ENCODE measurements around the gene FBXO42. TPM values are rescaled to one million over a fixed set of nuclear protein-coding genes. Genes with fewer than 3 reads are reported as not detected.

Gene FBXO42
- total RNA-seq, 2 experiments from 2014 or later, result 14.3 to 18.1 TPM

DNA sequence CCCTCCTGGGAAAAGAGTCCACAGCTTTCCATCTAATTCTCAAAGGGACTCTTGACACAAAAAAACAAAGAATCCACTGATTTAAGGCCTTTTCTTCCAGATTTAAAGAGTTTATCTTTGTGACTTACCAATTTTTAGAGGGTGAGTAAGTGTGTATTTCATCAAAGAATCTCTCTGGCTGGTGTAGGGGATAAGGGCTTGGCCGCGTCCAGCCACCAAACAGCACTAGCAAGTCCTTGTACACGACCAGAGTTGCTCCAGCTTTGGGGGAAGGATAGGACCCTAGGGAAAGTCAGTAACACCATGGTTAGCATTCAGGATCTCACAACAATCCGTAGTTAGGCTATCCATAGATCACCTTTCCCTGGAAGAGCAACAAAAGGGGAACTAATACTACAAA lies 95.8 kb downstream of the FBXO42 start:
- H3K4me3 Mint-ChIP-seq, result no peak overlapping the region
- H3K27me3 Mint-ChIP-seq, result no peaks in the 10 kb centered on the region
- intact Hi-C loops (cut with DNase I, micrococcal nuclease), result no loop called here
- no peaks in the 10 kb centered on the region for H3K4me1 Mint-ChIP-seq
- ChIA-PET CTCF (no interaction called here), POLR2A (no interaction called here)
- ATAC-seq, result no peak
- DNase-seq, result no peak
- no peak overlapping the region for H3K27ac Mint-ChIP-seq
- H3K36me3 Mint-ChIP-seq (ENCODE audit: low read depth), result peaks cover 13% of the 10 kb centered on the region
- no peaks in the 10 kb centered on the region for H3K9me3 Mint-ChIP-seq (ENCODE audit: low read depth)

DNA sequence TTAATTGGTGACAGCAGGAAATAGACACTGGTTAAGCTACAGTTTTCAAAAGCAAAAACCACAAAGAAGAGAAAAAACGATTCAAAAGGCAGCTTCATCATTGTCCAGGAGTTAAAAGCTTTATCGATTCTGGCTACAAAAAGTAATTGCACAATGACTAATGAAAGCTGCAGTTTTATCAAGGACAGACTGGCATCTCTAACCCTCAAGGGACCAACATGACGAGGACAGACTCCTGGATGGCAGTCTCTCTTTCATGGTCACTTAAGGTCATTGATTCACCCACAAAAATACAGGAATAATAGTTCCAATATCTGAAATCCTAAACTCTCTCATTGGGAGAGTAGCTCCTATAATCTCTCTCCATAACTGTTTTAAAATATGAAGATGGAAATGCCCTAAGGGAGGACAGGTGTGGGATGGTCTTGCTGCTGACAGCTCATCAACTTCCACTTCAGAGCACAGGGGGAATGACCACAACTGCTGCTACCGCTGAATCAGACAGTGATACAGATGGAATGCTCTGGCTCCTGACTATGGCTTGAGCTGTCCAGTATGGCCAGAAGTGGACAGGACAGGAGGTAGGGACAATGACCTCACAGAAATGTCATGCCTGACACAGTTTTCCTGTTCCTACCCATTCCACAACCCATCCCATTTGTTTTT lies 97.9 kb downstream of the FBXO42 start:
- Mint-ChIP-seq H3K4me1 (peaks cover 12% of the 10 kb centered on the region), H3K4me3 (no peak overlapping the region), H3K9me3 (ENCODE audit: low read depth) (no peaks in the 10 kb centered on the region), H3K27ac (no peak overlapping the region), H3K27me3 (no peaks in the 10 kb centered on the region), H3K36me3 (ENCODE audit: low read depth) (peaks cover 15% of the 10 kb centered on the region)
- DNase-seq (no peak), ATAC-seq (no peak)
- intact Hi-C loops (cut with DNase I, micrococcal nuclease), result no loop called here
- ChIA-PET POLR2A (no interaction called here), CTCF (interaction anchor here (0.6 to 2.4 kb wide), 4 partner anchors 8 to 34 kb away, joined by 3 to 14 read pairs (median 4); no protein-coding TSS in a partner anchor)

DNA sequence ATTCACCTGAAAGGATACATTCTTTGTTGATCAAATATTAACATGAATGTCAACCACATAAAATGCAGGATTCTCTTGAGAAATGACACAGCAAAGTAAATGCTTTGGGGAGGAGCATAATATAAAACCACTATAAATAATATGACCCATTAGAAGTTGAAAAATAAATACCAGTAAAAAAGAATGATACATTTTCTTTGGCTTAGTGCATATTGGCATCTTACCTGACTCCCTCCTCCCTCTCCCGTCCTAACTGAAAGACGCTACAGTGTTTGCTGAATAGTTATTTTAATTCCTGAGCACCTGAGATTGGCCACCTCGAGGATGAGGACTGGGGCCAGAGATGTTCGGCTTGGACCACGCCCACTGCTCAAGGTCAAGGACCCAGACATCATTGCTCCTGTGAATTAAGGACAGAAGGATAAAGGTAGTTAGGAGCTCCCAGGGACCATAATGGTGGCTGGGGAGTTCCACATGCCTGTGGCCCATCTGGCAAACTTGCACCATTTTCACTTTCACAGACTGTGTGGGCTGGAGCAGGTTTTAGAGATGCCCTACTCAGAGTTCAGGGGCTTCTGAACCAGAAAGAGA lies 98.9 kb downstream of the FBXO42 start:
- no peak for ATAC-seq
- H3K36me3 Mint-ChIP-seq (ENCODE audit: low read depth), result peaks cover 15% of the 10 kb centered on the region
- intact Hi-C loops (cut with DNase I, micrococcal nuclease), result no loop called here
- CTCF ChIA-PET, result interaction anchor here (0.6 to 2.4 kb wide), 4 partner anchors 8 to 35 kb away, joined by 3 to 14 read pairs (median 4); no protein-coding TSS in a partner anchor
- no peak for DNase-seq
- no peak overlapping the region for H3K27ac Mint-ChIP-seq
- no peak overlapping the region for H3K4me3 Mint-ChIP-seq
- peaks cover 21% of the 10 kb centered on the region for H3K4me1 Mint-ChIP-seq
- POLR2A ChIA-PET, result no interaction called here
- no peaks in the 10 kb centered on the region for H3K27me3 Mint-ChIP-seq
- no peaks in the 10 kb centered on the region for H3K9me3 Mint-ChIP-seq (ENCODE audit: low read depth)

DNA sequence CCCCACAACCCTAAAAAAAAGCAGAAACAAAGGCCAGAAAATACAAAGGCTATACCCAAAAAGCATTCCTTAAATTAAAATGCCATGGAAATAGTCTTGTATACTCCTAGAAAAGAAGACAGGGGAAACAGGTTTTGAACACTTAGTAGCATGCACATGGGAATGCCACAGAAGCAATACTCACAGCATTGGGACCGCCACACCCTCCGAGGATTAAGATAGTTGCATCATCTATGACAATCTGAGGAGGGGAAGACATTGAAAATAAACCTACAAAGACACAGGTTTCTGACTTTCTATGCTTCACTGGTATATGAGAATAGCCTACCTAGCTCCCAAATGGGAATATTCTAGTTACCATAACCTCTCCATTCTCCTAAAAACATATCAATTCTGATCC lies 99.4 kb downstream of the FBXO42 start:
- H3K9me3 Mint-ChIP-seq (ENCODE audit: low read depth), result no peaks in the 10 kb centered on the region
- no peak overlapping the region for H3K4me3 Mint-ChIP-seq
- POLR2A ChIA-PET, result no interaction called here
- intact Hi-C loops (cut with DNase I, micrococcal nuclease), result no loop called here
- DNase-seq (no peak), ATAC-seq (no peak)
- no peaks in the 10 kb centered on the region for H3K27me3 Mint-ChIP-seq
- H3K36me3 Mint-ChIP-seq (ENCODE audit: low read depth), result peaks cover 15% of the 10 kb centered on the region
- CTCF ChIA-PET, result interaction anchor here (2.4 kb wide), 1 partner anchor 9 kb away, joined by 14 read pairs; no protein-coding TSS in a partner anchor
- H3K4me1 Mint-ChIP-seq, result peaks cover 21% of the 10 kb centered on the region
- no peak overlapping the region for H3K27ac Mint-ChIP-seq

DNA sequence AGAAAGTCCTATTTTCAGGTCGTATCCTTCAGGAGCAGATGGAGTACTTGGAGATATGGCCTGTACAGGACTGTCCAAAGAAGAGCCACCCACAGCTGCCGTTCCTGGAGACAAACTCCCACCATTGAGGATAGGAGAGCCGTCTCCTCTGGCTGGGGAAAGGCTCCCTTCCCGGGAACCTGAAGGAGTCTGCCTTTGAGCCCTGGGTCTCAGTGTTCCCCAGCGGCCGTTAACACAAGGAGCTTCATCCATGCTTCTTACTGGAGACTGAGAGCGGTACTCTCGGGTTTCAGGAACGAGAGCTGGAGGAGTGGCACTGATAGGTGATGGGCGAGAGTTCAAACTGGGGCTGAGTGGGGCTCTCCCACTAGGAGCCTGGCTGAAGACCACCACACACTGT lies 100.9 kb downstream of the FBXO42 start:
- no peak overlapping the region for H3K27ac Mint-ChIP-seq
- CTCF ChIA-PET, result interaction anchor here (0.8 kb wide), 1 partner anchor 10 kb away, joined by 3 read pairs; no protein-coding TSS in a partner anchor
- POLR2A ChIA-PET, result no interaction called here
- DNase-seq (no peak), ATAC-seq (no peak)
- no peak overlapping the region for H3K4me3 Mint-ChIP-seq
- no peaks in the 10 kb centered on the region for H3K27me3 Mint-ChIP-seq
- peaks cover 14% of the 10 kb centered on the region for H3K36me3 Mint-ChIP-seq (ENCODE audit: low read depth)
- no peaks in the 10 kb centered on the region for H3K9me3 Mint-ChIP-seq (ENCODE audit: low read depth)
- intact Hi-C loops (cut with DNase I, micrococcal nuclease), result no loop called here
- peaks cover 21% of the 10 kb centered on the region for H3K4me1 Mint-ChIP-seq

DNA sequence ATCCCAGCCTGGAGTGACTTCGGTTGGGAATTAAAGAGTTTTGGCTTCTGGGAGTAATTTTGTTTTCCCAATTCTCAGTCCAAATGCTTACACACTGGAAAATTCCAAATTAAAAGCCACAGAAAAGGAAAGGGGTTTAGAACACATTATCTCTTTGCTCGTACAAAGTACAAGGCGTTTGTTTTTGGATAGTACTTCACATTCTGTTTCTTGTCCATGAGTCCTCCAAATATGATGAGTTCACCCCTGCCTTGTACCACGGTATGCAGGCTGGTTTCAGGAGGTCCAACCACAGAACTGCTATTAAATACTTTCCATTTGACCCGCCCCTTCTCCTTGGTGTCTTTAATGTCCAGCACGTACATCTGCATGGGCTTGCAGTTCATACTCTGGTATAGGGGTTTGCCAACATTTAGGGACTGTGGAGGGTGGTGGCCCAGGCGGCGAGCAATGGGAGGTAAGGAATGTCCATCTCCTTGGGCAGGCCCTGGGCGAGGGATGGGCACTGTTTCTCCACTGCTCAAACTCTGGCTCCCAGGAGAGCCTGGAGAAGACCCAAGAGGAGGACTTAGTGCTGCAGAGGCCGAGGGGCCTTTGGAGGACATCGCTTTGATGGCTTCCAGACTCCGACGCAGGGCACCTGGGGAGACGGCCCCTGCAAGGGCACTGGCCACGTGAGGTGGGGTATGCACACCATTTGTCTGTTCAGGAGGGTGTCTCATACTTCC lies 101.6 kb downstream of the FBXO42 start:
- intact Hi-C loops (cut with DNase I, micrococcal nuclease), result no loop called here
- no peak overlapping the region for H3K4me3 Mint-ChIP-seq
- ChIA-PET POLR2A (no interaction called here), CTCF (no interaction called here)
- H3K36me3 Mint-ChIP-seq (ENCODE audit: low read depth), result peaks cover 14% of the 10 kb centered on the region
- H3K4me1 Mint-ChIP-seq, result peaks cover 21% of the 10 kb centered on the region
- no peaks in the 10 kb centered on the region for H3K9me3 Mint-ChIP-seq (ENCODE audit: low read depth)
- ATAC-seq (no peak), DNase-seq (no peak)
- H3K27ac Mint-ChIP-seq, result no peak overlapping the region
- no peaks in the 10 kb centered on the region for H3K27me3 Mint-ChIP-seq

DNA sequence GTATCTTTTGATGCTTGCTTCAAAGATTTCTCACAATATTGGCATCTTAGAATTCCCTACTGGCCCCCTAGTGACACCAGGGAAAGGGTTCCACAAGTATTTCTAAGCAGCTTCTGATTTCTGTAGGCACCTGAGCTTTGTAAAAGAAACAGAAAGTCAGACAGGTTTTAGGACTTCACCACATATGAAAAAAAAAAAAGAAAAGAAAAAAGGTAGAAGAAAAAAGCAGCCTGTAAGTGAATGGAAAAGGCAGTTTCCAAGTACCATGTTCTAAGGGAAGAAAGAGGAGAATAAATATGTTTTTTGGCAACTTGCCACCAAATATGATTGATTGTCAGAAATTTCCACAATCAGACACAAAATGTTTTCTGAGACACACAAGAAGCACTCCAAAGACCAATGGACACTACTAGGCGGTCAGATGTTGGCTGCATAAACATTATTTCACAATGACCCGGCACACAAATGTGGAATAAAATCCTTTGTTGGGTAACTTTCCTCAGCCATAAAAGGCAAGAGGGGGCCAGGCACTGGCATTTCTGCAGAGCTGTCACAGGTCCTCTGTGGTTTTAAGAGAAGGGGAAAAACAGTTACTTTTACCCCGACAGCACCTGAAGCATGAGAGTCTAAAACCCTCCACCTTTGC lies 102.6 kb downstream of the FBXO42 start:
- Mint-ChIP-seq H3K4me1 (peaks cover 21% of the 10 kb centered on the region), H3K27me3 (no peaks in the 10 kb centered on the region), H3K4me3 (no peak overlapping the region), H3K27ac (no peak overlapping the region), H3K36me3 (ENCODE audit: low read depth) (peaks cover 14% of the 10 kb centered on the region), H3K9me3 (ENCODE audit: low read depth) (no peaks in the 10 kb centered on the region)
- POLR2A ChIA-PET, result no interaction called here
- ATAC-seq (no peak), DNase-seq (no peak)
- CTCF ChIA-PET, result no interaction called here
- intact Hi-C loops (cut with DNase I, micrococcal nuclease), result no loop called here

DNA sequence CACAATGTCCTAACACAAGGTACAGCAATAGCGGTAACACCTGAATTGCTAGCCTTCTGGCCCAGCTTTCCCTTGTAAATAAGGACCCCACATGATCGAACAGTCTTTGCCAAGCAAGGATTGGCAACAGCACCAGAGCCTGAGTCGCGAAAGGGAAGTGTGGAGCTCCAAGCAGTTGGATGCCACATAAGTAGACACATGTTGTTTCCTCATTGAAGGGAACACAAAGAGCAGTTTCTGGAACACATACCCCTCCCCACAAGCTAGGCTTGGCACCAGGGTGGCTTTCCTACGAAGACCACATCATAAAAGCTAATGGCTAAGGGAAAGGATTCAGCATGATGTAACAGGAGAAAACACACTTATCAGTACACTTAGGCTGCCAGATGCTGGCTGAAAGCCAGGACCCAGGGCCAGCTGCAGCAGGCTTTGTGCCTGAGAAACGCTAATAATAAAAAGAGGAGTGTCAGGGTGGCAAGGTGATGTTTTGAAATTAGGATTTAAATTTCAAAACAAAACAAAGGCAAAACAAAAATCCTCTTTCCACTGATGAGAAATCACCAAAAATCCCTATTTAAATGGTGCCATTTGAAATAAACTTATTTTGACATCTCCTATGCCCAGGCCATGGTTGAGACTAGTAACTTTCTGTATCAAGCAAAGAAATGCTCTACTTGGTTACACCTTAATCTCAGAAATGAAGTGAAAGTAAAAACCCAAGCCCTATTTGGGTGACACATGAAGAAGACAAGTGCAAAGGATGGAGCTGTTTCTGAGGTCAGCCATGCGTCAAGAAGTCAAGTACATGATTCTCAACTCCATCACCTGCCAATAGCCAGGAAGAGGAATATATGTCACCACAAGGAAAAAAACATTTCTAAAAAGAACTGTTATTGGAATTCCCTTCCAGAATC lies 103.4 kb downstream of the FBXO42 start:
- DNase-seq, result no peak
- Mint-ChIP-seq H3K27me3 (no peaks in the 10 kb centered on the region), H3K27ac (peak overlapping the region; percentile 73), H3K36me3 (ENCODE audit: low read depth) (peaks cover 14% of the 10 kb centered on the region), H3K9me3 (ENCODE audit: low read depth) (no peaks in the 10 kb centered on the region), H3K4me3 (no peak overlapping the region), H3K4me1 (peaks cover 24% of the 10 kb centered on the region)
- intact Hi-C loops (cut with DNase I, micrococcal nuclease), result no loop called here
- ATAC-seq, result peak; percentile 61
- ChIA-PET POLR2A (no interaction called here), CTCF (interaction anchor here (1.5 to 1.6 kb wide), 3 partner anchors 11 to 166 kb away, joined by 4 to 7 read pairs (median 6); no protein-coding TSS in a partner anchor)

DNA sequence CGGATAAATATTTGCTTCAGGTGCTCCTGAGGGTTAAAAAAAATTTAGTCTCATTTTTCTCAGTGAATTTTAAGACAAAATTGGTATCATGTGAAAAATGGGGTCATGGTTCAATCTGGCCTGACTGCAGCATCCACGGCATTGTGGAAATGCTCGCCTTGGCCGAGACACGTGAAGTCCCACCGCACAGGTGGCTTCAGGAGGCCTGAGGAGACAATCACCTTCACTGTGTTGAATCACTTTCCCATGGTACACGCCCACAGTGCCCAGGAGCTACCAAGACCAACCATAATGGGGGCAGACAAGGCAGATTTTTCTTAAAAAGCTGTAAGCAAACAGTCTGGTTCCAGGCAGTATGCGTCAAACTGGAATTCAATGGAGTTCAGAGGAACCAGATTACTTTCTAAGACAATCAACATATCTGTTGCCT lies 104.3 kb downstream of the FBXO42 start:
- CTCF ChIA-PET, result interaction anchor here (0.6 to 1.6 kb wide), 5 partner anchors 10 to 388 kb away, joined by 3 to 7 read pairs (median 4); no protein-coding TSS in a partner anchor
- no peak overlapping the region for H3K27ac Mint-ChIP-seq
- intact Hi-C loops (cut with DNase I, micrococcal nuclease), result no loop called here
- DNase-seq (no peak), ATAC-seq (no peak)
- no peak overlapping the region for H3K4me3 Mint-ChIP-seq
- H3K4me1 Mint-ChIP-seq, result peaks cover 24% of the 10 kb centered on the region
- no peaks in the 10 kb centered on the region for H3K9me3 Mint-ChIP-seq (ENCODE audit: low read depth)
- H3K36me3 Mint-ChIP-seq (ENCODE audit: low read depth), result peaks cover 12% of the 10 kb centered on the region
- POLR2A ChIA-PET, result no interaction called here
- no peaks in the 10 kb centered on the region for H3K27me3 Mint-ChIP-seq

DNA sequence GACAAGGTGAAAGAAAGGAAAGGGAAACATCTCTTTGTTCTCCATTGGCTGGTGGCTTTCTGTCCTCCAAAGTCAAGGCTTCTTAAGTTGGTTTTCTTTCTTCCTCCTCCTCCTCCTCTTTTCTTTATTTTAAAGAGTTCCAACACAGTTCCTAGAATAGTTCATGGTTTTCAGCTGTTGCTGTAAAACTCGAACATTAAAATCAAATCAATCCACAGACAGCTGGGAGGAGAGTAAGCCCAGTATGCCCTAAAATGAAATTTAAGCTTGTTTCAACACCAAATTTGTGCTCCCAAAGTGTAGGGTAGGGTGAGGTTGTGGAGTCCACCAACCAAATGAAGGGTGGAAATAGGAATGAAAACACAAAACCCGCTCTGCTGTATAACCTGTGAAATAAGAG lies 104.8 kb downstream of the FBXO42 start:
- DNase-seq (no peak), ATAC-seq (no peak)
- Mint-ChIP-seq H3K27ac (peak overlapping the region; percentile 69), H3K4me3 (no peak overlapping the region), H3K9me3 (ENCODE audit: low read depth) (no peaks in the 10 kb centered on the region), H3K4me1 (peaks cover 24% of the 10 kb centered on the region), H3K36me3 (ENCODE audit: low read depth) (peaks cover 11% of the 10 kb centered on the region), H3K27me3 (no peaks in the 10 kb centered on the region)
- CTCF ChIA-PET, result interaction anchor here (0.6 to 1.6 kb wide), 6 partner anchors 10 to 389 kb away, joined by 3 to 7 read pairs (median 4); no protein-coding TSS in a partner anchor
- POLR2A ChIA-PET, result no interaction called here
- intact Hi-C loops (cut with DNase I, micrococcal nuclease), result no loop called here

DNA sequence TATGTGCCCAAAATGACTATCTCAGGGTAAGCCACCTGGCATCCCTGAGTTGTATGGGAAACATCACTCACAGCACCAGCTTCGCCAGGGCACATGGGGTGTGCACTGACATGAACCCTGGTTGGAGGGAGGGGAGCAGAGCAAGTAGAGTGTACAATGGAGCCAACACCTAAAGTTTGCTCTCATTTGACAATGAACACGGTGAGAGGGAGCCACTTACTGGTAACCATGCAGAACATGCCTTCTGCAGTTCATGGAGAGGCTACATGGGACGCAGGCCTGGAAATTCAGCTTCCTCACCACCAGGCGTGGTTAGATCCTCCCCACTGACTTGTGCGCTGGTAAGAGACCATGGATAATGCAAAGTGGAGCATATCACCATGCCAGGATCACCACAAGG lies 105.3 kb downstream of the FBXO42 start:
- no peaks in the 10 kb centered on the region for H3K27me3 Mint-ChIP-seq
- ATAC-seq (no peak), DNase-seq (no peak)
- no peak overlapping the region for H3K4me3 Mint-ChIP-seq
- CTCF ChIA-PET, result interaction anchor here (1.0 to 1.5 kb wide), 2 partner anchors 12 to 168 kb away, joined by 3 to 4 read pairs; no protein-coding TSS in a partner anchor
- intact Hi-C loops (cut with DNase I, micrococcal nuclease), result no loop called here
- POLR2A ChIA-PET, result no interaction called here
- no peaks in the 10 kb centered on the region for H3K9me3 Mint-ChIP-seq (ENCODE audit: low read depth)
- peaks cover 24% of the 10 kb centered on the region for H3K4me1 Mint-ChIP-seq
- peaks cover 6% of the 10 kb centered on the region for H3K36me3 Mint-ChIP-seq (ENCODE audit: low read depth)
- H3K27ac Mint-ChIP-seq, result peak overlapping the region; percentile 8

Measured in activated CD4-positive, alpha-beta T cell treated with anti-CD3 and anti-CD28 coated beads for 36 hours (primary cell).